ENCODE data around the gene DTNB.

The DTNB gene

DNA sequence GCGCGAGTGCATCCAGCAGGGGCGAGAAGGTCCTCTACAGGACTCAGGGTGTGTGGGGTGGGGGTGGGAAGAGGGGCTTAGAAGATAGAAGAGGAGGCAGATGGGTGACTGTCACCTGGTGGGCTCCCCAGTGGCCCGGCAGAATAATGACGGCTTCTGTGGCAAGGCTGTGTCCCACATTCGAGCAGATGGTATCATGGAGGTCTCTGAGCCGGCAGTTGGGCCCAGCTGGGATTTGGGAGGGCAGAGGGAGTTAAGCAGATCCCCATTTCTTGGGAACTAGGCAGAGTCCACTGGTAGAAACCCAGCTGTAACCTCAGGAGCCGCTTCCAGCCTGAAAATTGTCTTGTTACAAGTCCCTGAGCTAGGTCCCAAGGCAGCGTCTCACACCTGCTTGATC is 28.4 kb upstream of the DTNB start:
- no peaks in the 10 kb centered on the region for H3K27me3 ChIP-seq
- no peak overlapping the region for H3K27ac ChIP-seq
- no peak overlapping the region for H3K4me2 ChIP-seq
- H3K4me1 ChIP-seq = peaks cover 0 to 10% (median 0%) of the 10 kb centered on the region in 10 experiments; a peak in 5 of 20 replicates
- H3K9ac ChIP-seq = no peak overlapping the region
- H4K20me1 ChIP-seq = no peaks in the 10 kb centered on the region
- no peaks in the 10 kb centered on the region for H3K36me3 ChIP-seq
- no peak for TF ChIP-seq Cebpa-rat (IDR thresholded peaks at IDR 0.05)
- H3K9me3 ChIP-seq (replicated peaks in 1 of 11) = peaks cover 0 to 10% (median 0%) of the 10 kb centered on the region in 11 experiments; a peak in 7 of 22 replicates
- H3K4me3 ChIP-seq = no peak overlapping the region

DNA sequence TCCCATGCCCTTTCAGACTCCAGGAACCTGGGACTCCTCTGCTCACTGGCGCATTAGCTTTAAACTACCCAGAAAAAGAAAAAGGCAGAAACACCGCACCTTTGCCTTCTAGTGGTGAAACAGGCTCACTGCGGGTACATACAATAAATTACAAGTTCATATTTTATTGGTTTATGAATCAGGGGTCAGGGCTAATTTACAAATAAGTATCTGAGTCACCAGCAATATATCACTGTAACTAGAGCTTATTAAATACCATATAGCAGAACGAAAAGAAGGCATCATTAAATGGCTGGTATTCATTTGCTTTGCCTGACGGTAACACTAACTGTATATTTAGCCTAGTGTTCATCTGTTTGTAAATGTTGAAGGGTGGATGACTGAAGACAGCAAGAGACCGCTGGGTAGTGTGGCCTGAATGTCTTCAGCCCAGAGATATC is 26.9 kb upstream of the DTNB start:
- Histone ChIP-seq H3K9ac (no peak overlapping the region), H3K4me1 (peaks cover 0 to 10% (median 0%) of the 10 kb centered on the region in 10 experiments; a peak in 5 of 20 replicates), H3K9me3 (replicated peaks in 1 of 11) (peaks cover 0 to 8% (median 0%) of the 10 kb centered on the region in 11 experiments; a peak in 5 of 22 replicates), H4K20me1 (no peaks in the 10 kb centered on the region), H3K4me3 (no peak overlapping the region), H3K27ac (no peak overlapping the region), H3K36me3 (no peaks in the 10 kb centered on the region), H3K27me3 (no peaks in the 10 kb centered on the region), H3K4me2 (no peak overlapping the region)
- TF ChIP-seq Cebpa-rat (IDR thresholded peaks at IDR 0.05) = no peak

DNA sequence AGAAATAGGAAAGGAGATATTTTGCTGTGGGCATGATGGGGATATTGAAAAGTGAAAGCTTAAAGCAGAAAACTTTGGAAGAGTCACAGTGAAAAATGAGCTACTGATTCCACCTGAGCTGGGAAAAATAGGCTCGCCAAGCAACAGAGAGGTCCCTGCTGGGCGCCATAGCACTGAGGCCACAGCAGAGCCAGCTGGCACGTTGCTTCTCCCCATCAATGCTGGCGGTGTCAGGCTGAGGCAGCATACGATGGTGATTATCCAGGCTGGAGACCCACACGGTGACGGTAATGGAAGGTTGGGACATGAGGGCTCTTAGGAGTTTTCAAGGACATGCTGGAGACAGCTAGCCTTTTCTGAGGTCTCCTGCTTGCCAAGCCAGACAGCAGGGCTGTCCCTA is 25.8 kb upstream of the DTNB start:
- no peak for TF ChIP-seq Cebpa-rat (IDR thresholded peaks at IDR 0.05)
- Histone ChIP-seq H3K4me3 (no peak overlapping the region), H3K36me3 (no peaks in the 10 kb centered on the region), H3K9me3 (replicated peaks in 1 of 11) (no peaks in the 10 kb centered on the region), H3K27me3 (no peaks in the 10 kb centered on the region), H3K9ac (no peak overlapping the region), H4K20me1 (no peaks in the 10 kb centered on the region), H3K4me2 (peak overlapping the region in 3 of 11 experiments; percentile 6 to 21 (median 9); a peak in 2 of 22 replicates), H3K4me1 (peaks cover 0 to 10% (median 0%) of the 10 kb centered on the region in 10 experiments; a peak in 5 of 20 replicates), H3K27ac (no peak overlapping the region)

DNA sequence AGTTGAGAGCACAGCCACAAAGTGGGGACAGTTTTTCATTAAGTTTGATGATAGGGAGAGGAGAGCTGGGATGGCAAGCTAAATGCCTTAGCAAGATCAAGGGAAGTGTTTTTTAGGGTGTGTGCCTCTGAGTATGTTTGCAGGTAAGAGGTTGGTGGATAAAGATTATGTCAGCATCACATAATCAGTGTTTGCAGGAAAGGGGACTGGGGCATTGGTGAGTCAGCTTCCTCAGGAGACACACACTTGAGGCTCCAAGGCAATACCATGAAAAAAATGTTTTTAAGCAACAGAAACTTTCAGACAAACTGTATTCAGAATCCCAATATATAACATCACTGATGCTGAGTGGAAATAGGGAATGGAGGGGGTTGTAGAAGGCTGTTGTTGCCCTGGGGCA is 25.4 kb upstream of the DTNB start:
- Histone ChIP-seq H3K36me3 (no peaks in the 10 kb centered on the region), H3K27me3 (no peaks in the 10 kb centered on the region), H3K4me1 (peaks cover 0 to 10% (median 0%) of the 10 kb centered on the region in 10 experiments; a peak in 5 of 20 replicates), H3K9ac (no peak overlapping the region), H3K27ac (no peak overlapping the region), H3K4me2 (peak overlapping the region in 3 of 11 experiments; percentile 6 to 21 (median 9); a peak in 2 of 22 replicates), H3K4me3 (no peak overlapping the region), H4K20me1 (no peaks in the 10 kb centered on the region), H3K9me3 (replicated peaks in 1 of 11) (no peaks in the 10 kb centered on the region)
- TF ChIP-seq Cebpa-rat (IDR thresholded peaks at IDR 0.05) = no peak

GRCh38 chr2:25697559-25698341 is 24.4 kb upstream of the DTNB start:
- Histone ChIP-seq H3K9ac (no peak overlapping the region), H3K4me1 (peaks cover 0 to 10% (median 0%) of the 10 kb centered on the region in 10 experiments; a peak in 5 of 20 replicates), H4K20me1 (no peaks in the 10 kb centered on the region), H3K4me2 (no peak overlapping the region), H3K36me3 (no peaks in the 10 kb centered on the region), H3K27me3 (no peaks in the 10 kb centered on the region), H3K9me3 (replicated peaks in 1 of 11) (no peaks in the 10 kb centered on the region), H3K4me3 (no peak overlapping the region), H3K27ac (no peak overlapping the region)
- TF ChIP-seq Cebpa-rat (IDR thresholded peaks at IDR 0.05) = no peak

GRCh38 chr2:25692737-25693445 is 19.5 kb upstream of the DTNB start:
- Histone ChIP-seq H3K9ac (no peak overlapping the region), H3K4me3 (no peak overlapping the region), H3K4me2 (no peak overlapping the region), H3K27ac (no peak overlapping the region), H4K20me1 (no peaks in the 10 kb centered on the region), H3K36me3 (no peaks in the 10 kb centered on the region), H3K27me3 (no peaks in the 10 kb centered on the region), H3K9me3 (replicated peaks in 1 of 11) (no peaks in the 10 kb centered on the region), H3K4me1 (no peaks in the 10 kb centered on the region)
- no peak for TF ChIP-seq Cebpa-rat (IDR thresholded peaks at IDR 0.05)

GRCh38 chr2:25692143-25692542 is 18.8 kb upstream of the DTNB start:
- Histone ChIP-seq H3K4me3 (no peak overlapping the region), H3K36me3 (no peaks in the 10 kb centered on the region), H3K4me2 (no peak overlapping the region), H3K27me3 (no peaks in the 10 kb centered on the region), H3K27ac (no peak overlapping the region), H3K9ac (no peak overlapping the region), H4K20me1 (no peaks in the 10 kb centered on the region), H3K4me1 (no peaks in the 10 kb centered on the region), H3K9me3 (replicated peaks in 1 of 11) (no peaks in the 10 kb centered on the region)
- TF ChIP-seq Cebpa-rat (IDR thresholded peaks at IDR 0.05) = no peak

GRCh38 chr2:25690058-25690457 is 16.7 kb upstream of the DTNB start:
- H3K4me1 ChIP-seq = no peaks in the 10 kb centered on the region
- TF ChIP-seq Cebpa-rat (IDR thresholded peaks at IDR 0.05) = no peak
- no peaks in the 10 kb centered on the region for H3K9me3 ChIP-seq (replicated peaks in 1 of 11)
- H3K4me2 ChIP-seq = no peak overlapping the region
- no peaks in the 10 kb centered on the region for H3K36me3 ChIP-seq
- no peaks in the 10 kb centered on the region for H4K20me1 ChIP-seq
- H3K9ac ChIP-seq = no peak overlapping the region
- H3K27me3 ChIP-seq = no peaks in the 10 kb centered on the region
- no peak overlapping the region for H3K4me3 ChIP-seq
- H3K27ac ChIP-seq = no peak overlapping the region

DNA sequence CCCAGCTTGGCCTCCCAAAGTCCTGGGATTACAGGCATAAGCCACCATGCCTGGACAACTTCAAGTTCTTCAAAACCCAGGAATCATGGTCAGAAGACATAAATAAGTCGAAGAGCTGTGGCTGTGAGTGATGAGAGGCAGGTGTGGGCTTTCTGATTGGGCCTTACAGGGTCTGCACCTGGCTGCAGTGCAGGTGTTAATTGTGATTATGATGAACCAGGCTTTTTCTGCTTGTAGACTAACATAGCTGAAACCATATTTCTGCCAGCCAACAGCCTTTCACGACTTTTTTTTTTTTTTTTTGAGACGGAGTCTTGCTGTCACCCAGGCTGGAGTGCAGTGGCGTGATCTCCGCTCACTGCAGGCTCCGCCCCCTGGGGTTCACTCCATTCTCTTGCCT is 14.9 kb upstream of the DTNB start:
- H3K4me1 ChIP-seq = no peaks in the 10 kb centered on the region
- H3K9ac ChIP-seq = no peak overlapping the region
- no peaks in the 10 kb centered on the region for H3K9me3 ChIP-seq (replicated peaks in 1 of 11)

More for the DNA sequence above, 14.9 kb upstream of the DTNB start:
- Histone ChIP-seq H3K36me3 (no peaks in the 10 kb centered on the region), H3K4me3 (no peak overlapping the region), H4K20me1 (no peaks in the 10 kb centered on the region), H3K27me3 (no peaks in the 10 kb centered on the region), H3K27ac (no peak overlapping the region), H3K4me2 (no peak overlapping the region)
- TF ChIP-seq Cebpa-rat (IDR thresholded peaks at IDR 0.05) = no peak
